Left ventricle myocardium inferior (tissue), 1 donor: Measurements from ENCODE around the gene EYA2. TPM values are rescaled to one million over a fixed set of nuclear protein-coding genes. Genes with fewer than 3 reads are reported as not detected.

Experiments
- DNase-seq: peaks from one replicate; pipeline ENCODE4 v3.0.0-alpha.2; 2020
- H3K27ac ChIP-seq: fragments of 200-600 bp; replicated peaks from 2 replicates; pipeline ENCODE4 v1.8.0; 2021
- H3K27me3 ChIP-seq: fragments of 200-600 bp; 2 replicates; pipeline ENCODE4 v1.8.0; 2021; ENCODE audit warnings: low read depth
- H3K36me3 ChIP-seq: fragments of 200-600 bp; 2 replicates; pipeline ENCODE4 v1.8.0; 2021
- H3K4me1 ChIP-seq: fragments of 200-600 bp; 2 replicates; pipeline ENCODE4 v1.8.0; 2021
- H3K4me3 ChIP-seq: fragments of 200-600 bp; 2 replicates; pipeline ENCODE4 v1.8.0; 2021; ENCODE audit warnings: mild to moderate bottlenecking, moderate library complexity
- H3K9me3 ChIP-seq: fragments of 200-600 bp; replicated peaks from 2 replicates; pipeline ENCODE4 v1.8.0; 2021
- CTCF ChIP-seq: fragments of 200-600 bp; IDR thresholded peaks from 2 replicates; pipeline ENCODE4 v1.8.0; 2021; ENCODE audit warnings: antibody characterized with exemption, mild to moderate bottlenecking, borderline replicate concordance
- intact Hi-C: fragments of 100-400 bp; cut with micrococcal nuclease; formaldehyde crosslinking; loops from one replicate; pipeline ENCODE4 v1.11.0; 2022
- total RNA-seq: library from RNA; stranded (reverse); fragmentation: NEBNext Ultra II Directional; extraction: Animal tissue kit (Norgen Biotek cat#: 25700); gene quantifications from one replicate; pipeline ENCODE4 v1.2.1, GENCODE V29; 2021
- donor health status: DM: no; HTN: yes; CAD: no; lungs with severe emphysema.

EYA2 gene
- total RNA-seq, 1 donor from 2014 or later: 0.63 TPM

- Histone ChIP-seq H3K27ac (no peak overlapping the region), H3K36me3 (no peaks in the 10 kb centered on the region), H3K4me3 (no peak overlapping the region), H3K9me3 (peaks cover 25% of the 10 kb centered on the region), H3K4me1 (no peaks in the 10 kb centered on the region), H3K27me3 (peaks cover 55% of the 10 kb centered on the region)
- DNase-seq: no peak
- intact Hi-C loops: no loop called here
- no peak for TF ChIP-seq CTCF
Observed at GRCh38 chr20:47044938-47045337, 150.3 kb downstream of the EYA2 start.

GRCh38 chr20:47048054-47048453 lies 153.4 kb downstream of the EYA2 start:
- DNase-seq: no peak
- H3K9me3 ChIP-seq: peaks cover 25% of the 10 kb centered on the region
- TF ChIP-seq CTCF: no peak
- H3K4me1 ChIP-seq: no peaks in the 10 kb centered on the region
- intact Hi-C loops: no loop called here
- no peak overlapping the region for H3K4me3 ChIP-seq
- H3K27me3 ChIP-seq: peaks cover 52% of the 10 kb centered on the region
- H3K36me3 ChIP-seq: no peaks in the 10 kb centered on the region
- H3K27ac ChIP-seq: no peak overlapping the region

- Histone ChIP-seq H3K27ac (no peak overlapping the region), H3K36me3 (no peaks in the 10 kb centered on the region)
- intact Hi-C loops: no loop called here
Observed at GRCh38 chr20:47049771-47050170, 155.1 kb downstream of the EYA2 start.

GRCh38 chr20:47050996-47051395 lies 156.4 kb downstream of the EYA2 start:
- Histone ChIP-seq H3K4me1 (no peaks in the 10 kb centered on the region), H3K36me3 (no peaks in the 10 kb centered on the region), H3K4me3 (no peak overlapping the region), H3K27ac (no peak overlapping the region), H3K9me3 (peaks cover 7% of the 10 kb centered on the region), H3K27me3 (peaks cover 70% of the 10 kb centered on the region)
- no peak for DNase-seq
- TF ChIP-seq CTCF: no peak
- intact Hi-C loops: no loop called here

More at GRCh38 chr20:47049771-47050170, 155.1 kb downstream of the EYA2 start:
- peaks cover 20% of the 10 kb centered on the region for H3K9me3 ChIP-seq
- no peak for DNase-seq
- peaks cover 57% of the 10 kb centered on the region for H3K27me3 ChIP-seq
- H3K4me1 ChIP-seq: no peaks in the 10 kb centered on the region
- no peak for TF ChIP-seq CTCF
- no peak overlapping the region for H3K4me3 ChIP-seq

- intact Hi-C loops: no loop called here
- no peaks in the 10 kb centered on the region for H3K4me1 ChIP-seq
- DNase-seq: no peak
- H3K27me3 ChIP-seq: peaks cover 71% of the 10 kb centered on the region
- no peak overlapping the region for H3K27ac ChIP-seq
- no peak for TF ChIP-seq CTCF
- H3K4me3 ChIP-seq: no peak overlapping the region
- H3K36me3 ChIP-seq: no peaks in the 10 kb centered on the region
- H3K9me3 ChIP-seq: no peaks in the 10 kb centered on the region
Observed at GRCh38 chr20:47051936-47052526, 157.4 kb downstream of the EYA2 start.
